HG02973 (cell line): ENCODE data around the gene SMAD7.

ENCODE experiments used
- ATAC-seq: cut with Tn5 transposase; IDR thresholded peaks from one replicate; pipeline ENCODE4 v1.9.1; 2021; ENCODE audit warnings: moderate library complexity; ENCODE audit not compliant: unreplicated experiment

The SMAD7 gene

DNA sequence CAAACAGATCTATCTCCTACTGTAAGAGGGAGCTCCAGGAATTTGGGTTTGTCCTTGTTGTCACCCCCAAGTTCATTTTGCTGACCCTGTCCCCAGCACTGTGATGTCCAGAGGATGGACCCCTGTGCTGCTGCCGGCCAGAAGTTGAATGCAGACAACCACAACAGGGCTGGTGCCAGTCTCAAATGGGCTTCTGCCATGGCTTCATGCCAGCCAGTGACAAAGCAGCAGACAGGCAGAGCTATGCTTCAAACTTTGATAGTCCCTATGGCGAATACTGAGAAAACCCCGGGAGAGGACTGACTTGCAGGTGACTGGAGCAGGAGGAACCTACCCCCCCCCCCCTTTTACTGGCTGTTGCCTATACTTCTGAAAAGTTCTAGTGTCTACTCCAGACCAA, 3.2 kb downstream of the SMAD7 start:
- ATAC-seq = no peak

DNA sequence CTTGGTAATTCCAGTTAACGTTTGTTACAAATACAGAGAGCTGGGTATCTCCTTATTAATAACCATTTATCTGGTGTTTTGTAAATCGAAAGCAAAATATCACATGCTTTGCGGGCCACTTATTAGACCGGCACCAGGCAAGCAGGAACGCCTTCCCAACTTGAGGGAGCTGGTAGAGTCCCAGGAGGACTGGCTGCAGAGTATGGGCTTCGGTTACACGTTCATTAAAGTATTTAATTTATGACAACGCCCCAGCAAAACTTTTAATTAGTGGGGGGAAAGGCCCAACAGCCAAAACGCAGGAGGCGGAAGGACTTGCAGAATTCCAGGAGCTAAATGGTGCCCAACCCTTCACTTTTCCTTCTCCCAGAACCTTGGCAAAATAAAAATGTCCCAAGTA, 3.7 kb downstream of the SMAD7 start:
- ATAC-seq = no peak

DNA sequence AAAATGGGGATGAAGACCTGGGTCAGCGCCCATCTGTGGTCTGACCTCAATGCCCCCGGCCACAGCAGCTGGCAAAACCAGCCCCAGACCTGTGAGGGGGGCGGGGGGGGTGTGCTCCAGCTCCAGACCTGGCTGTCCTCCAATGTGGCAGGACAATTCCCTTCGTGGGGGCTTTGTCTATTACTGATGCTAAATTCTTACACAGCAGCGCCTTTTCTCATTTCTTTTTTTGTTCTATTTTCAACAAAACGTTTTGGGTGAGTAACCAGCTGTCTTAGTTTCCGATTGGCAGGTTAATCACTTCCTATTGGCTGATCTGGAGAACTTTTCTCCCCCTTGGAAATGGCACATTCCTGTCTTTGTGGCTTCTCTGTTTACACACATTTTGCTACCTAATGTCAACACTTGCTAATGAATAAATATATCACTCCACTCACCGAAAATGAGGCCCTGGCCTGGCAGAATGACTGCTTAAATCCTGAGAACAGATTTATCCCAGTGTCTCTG, 4.4 kb downstream of the SMAD7 start:
- ATAC-seq = no peak

DNA sequence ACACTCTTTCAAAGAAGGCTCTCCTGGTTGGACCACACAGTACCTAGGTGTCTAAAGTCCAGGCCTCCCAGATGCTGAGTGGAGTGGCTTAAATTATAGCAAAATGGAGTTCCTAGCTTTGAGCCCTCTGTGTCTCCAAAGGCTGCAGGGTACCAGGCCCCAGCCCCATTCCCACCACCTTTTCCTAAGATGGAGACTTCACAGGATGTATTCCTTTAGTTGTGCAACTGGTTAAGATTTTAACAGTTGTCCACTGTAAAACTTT, 4.9 kb downstream of the SMAD7 start:
- no peak for ATAC-seq

DNA sequence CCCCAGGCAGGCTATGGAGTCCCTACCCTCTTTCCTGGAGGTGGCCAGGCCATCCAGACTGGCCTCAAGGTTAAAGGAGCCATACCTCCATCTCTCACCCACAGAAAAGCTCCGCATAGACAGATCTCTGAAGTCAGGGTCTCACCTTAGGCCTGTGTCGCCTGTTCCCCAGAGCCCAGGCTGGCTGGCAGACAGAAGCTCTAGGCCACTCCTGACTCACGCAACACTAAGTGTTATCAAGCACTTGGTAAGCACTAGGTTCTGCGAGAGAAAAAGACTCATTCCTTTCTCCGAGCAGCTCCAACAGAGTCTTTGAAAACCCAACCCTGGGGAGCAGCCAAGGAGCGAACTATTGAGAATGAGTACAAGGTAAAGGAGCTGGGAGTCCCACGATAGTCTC, 6.1 kb downstream of the SMAD7 start:
- no peak for ATAC-seq

DNA sequence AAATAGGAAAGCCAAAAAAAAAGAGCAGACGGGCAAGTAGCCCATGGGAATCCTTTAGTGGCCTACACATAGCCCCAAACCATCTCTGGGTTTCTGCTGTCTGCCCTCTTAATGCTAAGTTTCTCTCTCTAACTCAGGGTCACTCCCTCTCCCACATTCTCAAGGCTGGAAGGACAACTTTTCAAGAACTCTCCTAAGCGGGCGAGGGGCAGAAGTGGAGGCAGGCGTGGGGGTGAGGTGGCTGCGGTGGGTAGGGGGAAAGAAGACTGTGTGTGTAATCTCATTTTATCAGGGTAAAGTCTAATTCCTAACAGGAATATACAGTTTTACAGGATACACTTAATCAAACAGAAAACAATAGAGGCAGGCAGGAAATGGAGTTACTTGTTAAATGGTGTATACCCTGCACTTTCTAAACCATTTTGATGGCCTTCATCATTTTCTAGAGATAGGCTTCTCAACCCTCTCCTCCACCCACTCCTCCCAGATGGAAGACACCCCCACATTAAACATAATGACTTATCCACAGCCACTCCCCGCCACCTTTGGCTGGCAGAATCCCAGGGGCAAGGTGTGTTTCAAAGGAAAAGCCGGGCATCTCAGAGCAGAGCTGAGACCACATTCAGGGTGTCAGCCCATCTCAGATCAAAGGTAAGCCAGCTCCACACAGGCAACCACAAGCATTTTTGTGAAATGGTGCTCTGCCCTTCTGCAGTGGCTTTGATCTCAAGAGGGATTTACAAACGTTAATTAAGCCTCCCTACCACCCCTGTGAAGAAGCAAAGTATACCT, 6.8 kb downstream of the SMAD7 start:
- no peak for ATAC-seq

DNA sequence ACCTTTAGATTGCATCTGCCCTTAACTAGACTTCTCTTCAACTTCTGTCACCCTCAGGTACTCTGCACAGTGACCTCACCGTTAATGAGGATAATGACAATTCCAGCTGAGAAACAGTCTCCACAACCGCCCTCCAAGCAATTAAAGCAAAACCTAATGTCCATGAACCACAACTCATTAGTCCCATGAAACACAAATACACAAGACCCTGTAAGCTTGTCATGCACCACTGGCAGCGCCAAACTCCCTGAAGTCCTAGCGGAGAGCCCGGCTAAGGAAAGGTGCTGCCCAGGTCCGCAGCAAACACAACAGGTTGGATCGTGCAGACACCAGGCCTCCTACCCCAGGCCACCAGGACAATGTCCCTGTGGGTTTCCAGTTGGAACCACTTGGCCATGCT, 7.4 kb downstream of the SMAD7 start:
- no peak for ATAC-seq

DNA sequence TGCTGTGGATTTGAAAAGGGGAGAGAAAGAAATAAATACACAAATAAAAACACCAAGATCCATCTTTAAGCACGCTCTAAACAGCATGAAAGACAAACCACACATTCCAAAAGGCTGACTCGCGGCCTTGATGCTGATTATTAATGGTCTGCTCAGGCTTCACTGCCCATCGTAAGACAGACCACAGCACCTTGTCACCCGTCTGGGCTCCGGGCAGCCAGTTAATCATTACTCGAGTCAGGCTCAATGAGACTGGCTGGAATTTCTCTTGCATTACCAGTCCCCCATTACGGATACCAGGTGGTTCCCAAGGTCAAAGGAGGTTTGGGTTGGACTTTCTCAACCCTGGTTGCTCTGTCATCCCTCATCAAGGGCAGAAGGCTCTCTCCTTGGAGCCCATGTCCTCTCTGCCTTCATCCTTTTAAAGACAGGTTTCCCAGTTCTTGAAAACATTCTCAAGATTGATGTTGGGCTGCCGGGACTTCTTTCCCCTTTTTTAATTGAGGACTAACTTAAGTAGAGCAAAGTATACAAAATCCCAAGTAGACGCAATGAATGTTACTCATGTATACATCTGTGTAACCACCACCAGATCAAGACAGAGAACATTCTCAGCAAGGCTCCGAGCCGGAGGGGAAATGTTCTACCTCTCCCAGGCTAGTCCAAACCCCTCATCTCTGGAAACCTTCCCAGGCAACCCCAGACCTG, 8.1 kb downstream of the SMAD7 start:
- no peak for ATAC-seq

DNA sequence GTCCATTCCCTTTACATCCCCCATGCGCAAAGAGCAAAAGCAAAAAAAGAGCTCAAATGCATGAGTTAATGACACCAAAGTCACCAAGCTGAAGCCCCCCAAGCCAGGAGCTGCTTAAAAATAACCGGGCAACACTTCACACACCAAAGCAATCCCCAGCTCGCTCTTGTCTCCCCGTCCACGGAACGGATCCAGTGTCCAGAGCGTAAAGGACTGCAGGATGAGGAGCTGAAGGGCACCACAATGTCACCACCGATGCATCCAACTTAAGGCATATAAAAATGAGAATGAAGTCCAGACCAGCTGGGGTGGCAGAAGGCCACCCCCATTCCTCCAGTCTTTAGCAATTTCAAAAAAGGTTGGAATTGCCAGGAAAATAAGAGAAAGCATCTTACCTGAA, 8.7 kb downstream of the SMAD7 start:
- no peak for ATAC-seq

DNA sequence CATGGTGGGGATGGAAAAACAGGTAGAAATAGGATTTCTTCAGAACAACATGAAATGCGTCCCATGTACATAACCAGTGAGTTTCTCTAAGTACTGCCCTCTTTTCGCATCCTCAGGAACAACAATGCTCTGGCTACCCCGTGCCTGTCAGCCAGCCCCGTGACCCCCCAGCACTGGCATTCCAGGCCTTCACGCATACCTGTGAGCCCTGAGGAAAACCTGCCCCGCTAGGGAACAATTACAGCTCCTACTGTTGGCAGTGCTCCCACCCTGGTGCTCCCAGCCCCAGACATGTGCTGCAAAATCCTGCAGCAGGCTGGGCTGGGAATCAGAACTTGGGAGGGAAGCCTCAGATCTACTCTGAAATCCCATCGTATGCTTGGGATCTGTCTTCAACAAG, 9.1 kb downstream of the SMAD7 start:
- no peak for ATAC-seq

DNA sequence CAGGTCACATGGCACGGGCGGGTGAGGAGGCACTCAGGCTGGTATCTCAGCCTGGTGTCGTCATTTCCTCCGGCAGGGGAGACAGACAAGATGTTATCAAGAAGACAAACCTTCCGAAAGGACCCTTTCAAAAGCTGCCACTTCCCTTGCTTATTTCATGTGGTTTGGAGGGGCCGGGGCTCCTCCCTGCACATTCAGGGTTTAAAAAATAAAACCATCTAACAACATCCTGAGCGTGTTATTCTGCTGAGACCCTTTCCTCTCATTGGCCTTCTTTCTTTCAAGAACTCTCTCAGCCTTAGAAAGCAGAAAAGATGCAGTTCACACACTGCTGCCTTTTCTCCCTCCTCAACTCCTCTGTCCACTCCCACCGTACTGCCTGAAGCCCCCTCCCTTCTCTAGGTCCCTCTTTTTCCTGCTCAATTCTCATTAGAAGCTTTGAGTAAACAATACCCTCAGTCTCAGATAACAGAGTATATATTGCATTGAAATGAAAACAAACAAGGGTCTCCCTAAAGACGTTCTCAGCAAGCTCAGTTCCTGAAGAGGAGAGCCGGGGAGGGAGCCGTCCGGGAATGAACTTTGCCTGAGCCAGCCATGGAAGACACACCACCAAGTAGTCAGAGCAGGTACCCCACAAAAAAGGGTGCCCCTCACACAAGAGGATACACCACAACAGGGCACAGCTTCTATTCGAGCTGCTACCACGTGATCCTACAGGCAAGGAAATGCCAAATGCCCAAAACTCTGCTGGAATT, 9.7 kb downstream of the SMAD7 start:
- no peak for ATAC-seq

DNA sequence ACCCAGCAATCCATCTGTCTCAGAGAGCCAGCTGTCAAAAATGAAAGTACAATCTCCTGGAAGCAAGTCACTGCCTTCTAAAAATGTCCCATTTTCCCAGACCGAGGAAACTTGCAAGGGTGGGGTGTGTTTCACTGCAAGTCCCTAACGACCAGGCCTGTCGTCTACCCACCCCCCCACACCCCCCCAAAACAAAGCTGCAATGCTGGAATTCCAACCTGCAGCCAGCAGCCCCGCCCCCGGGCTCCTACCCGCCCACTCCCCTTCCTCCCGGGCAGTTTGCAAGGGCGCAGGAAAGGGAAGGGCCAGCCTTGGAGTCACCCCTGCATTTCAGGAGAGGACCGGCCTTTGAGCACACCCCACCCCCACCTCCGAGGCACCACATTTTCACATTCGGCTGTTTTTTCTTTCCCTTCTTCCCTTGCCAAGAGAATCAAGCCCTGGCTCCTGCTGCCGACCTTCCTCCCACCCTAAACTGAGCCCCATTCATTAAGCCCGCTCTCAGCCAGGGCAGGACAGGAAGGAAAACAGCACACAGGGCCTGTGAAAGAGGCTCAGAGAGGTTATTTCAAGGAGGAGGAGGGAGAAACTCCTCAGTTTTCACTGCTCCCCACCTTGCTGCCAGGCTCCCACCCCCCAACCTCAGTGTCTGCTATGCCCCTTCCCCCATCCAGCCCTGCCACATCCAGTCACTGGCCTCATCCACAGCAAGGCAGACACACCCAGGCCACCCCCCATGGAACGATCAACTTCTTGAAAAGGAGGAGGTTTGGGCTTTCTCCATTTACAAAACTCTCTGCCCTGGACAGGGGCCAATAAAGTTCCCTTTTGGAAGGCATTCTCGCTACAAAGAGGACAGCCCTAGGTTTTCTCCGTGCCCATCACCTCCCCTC, 11.3 kb downstream of the SMAD7 start:
- no peak for ATAC-seq

DNA sequence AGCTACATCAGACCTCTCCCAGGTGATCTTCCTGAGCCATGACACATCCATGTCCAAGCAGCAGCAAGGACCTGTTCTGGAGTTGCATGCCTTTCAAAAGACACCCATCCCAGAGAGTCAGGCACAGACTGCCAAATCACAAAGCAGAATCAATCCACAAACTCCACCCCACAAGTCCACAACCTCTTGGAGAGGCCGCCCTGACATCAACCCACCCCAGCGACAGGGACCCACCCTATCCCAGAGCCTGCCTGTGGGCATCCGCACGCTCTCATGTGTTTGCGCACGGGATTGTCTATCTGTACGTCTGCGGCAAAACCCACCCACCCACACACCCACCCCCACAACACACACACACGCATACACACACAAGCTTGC, 11.9 kb downstream of the SMAD7 start:
- no peak for ATAC-seq

DNA sequence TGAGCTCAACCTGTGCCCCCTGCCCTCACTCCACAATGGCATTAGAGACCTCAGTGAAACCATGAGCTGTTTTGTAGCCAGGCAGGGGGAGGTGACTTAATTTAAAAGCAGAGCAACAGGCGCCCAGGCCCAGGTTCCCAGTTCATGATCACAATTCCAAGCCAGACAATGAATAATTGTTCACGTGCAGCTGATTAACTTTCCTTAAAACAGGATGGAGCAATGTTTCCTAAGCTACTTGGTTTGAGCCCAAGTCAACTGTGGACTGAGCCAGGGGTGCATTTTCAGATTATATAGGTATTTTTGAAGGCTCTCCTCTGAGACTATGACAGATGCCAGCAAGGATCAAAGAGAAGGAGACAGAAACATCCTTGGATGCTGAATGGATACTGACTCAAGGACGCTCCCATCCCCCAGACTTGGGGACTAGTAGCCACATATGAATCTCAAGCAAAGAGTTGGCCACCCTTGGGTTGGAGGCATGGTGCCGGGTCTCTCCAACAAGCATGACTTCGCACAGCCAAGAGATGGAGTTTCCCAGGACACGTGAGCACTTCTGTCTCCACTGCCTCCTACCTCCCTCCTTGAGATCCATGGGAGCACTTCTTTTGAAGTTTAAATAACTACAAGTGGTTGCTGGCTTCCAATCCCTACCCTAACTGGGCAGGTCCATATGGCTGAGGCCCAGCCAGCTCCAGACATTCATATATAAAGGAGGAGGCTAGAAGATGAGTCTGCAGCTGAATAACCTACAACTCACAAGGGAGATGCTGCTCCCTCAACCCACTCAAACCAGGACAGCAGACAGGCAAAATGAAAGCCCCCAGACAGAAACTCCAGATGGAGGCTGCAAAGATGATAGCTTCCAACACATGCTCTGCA, 12.7 kb downstream of the SMAD7 start:
- no peak for ATAC-seq

DNA sequence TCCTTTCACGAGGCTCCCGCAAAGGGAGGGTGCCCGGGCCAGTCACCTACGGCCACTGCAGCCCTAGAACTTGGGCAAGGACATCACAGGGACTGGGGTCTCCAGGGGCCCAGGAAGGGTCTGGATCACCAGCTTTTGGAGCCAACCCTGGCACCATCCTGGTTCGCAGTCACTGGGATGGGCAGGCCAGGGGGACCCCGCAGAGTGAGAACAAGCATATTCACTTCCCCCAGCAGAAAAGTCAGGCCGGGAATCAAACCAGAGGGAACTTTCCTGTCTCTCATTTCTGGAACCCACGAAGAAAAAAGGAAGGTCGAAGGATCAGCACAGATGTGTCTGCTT, 15.4 kb downstream of the SMAD7 start:
- no peak for ATAC-seq

DNA sequence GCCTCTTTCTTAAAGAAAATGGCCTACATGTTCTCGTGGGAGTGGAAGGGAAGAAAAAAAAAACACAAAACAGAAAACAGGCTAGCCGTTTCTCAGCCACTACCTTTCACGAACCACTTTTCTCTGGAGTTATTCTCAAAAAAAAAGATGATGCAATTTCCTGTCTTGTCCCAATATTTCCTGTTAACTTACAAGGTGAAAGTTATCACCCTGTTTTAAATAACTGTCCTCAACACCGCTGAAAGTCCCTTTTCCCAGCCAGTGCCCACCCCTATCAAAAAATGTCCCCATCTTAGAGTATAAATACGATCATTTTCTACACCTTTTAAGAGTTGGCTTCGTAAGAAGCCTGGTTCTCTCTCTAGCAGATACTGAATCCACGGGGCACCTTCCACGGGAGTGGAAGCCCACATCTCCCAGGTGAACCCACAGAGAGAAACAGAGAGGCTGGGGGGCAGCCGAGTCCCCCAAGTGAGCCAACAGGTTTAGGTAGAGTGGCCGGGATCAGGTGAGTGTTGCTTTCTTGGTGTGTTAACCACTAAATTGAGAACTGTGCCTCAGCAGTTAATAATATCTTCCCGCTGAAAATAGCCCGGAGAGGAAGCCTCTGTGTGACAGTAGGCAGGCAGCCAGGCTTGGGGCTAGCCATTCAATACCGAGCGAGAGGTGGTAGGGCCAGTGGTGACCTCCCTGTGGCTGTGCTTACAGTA, 15.9 kb downstream of the SMAD7 start:
- no peak for ATAC-seq

DNA sequence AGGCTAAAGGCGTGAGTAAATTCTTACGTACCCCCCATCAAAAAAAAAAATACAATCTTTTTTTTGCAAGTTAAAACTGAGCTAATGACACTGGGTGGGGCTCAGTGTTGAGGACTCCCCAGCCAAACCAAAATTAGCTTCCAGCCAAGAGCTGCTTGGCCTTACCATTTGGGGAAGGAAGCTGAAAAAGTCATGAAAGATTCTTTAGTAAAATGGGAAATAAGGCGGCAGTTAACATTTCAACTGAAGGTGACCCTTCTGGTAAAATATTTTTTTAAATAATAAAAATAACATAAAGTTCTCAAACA, 16.4 kb downstream of the SMAD7 start:
- ATAC-seq = no peak

DNA sequence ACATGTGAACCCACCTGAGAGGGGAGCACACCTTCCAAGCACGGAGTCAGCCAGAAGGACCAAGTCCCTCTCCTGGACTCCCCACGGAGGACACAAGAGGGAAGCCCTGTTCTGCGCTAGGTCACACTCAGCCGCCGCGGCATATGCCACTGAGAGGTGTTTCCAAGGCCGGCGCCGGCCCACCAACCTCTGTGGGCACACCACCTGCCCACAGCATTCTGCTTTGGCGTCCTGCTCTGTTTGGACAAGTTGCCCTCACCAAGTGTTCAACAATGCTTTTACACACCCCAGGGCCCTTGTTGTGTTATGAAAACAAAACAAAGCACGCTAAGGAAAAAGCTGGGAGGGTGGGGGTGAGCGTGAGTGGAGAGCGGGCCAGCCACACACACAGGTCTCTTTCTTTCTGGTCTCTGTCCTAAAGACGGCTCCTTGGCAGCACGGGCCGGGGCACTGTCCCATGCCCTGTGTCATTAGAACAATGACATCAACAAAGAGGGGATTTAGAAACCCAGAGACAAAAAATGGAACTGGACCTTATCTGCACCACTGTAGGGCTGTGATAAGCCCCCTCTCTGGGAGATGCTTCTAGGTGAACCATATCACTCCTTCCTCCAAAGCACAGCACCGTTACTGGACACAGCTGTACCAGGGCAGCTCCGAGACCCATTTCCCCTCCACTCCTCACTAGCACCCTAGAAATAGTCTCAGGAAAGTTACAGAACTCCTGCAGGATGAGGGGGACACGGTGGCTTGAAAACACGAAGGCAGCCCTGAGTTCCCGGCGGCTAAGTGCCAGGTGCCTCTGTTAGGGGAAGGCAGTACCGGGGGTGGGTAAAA, 17.0 kb downstream of the SMAD7 start:
- no peak for ATAC-seq
